ENCODE data around the gene ZNF496. TPM values are rescaled to one million over a fixed set of nuclear protein-coding genes. Genes with fewer than 3 reads are reported as not detected.

ZNF496 gene
- total and polyA plus RNA-seq, 9 of the 15 experiments (the other 6 are each of a cell fraction or from before 2014, with no cell fraction given), result 4.3 to 54.0 (median 31.3) TPM

GRCh38 chr1:247316590-247317197 lies 15.0 kb downstream of the ZNF496 start:
- Histone ChIP-seq H3K4me2 (ENCODE audit: insufficient read depth, low read length) (no peak overlapping the region), H3K36me3 (ENCODE audit: control insufficient read depth, insufficient read depth, low read length) (peaks cover 90% of the 10 kb centered on the region), H3K79me2 (ENCODE audit: control insufficient read depth, insufficient read depth, low read length) (no peaks in the 10 kb centered on the region), H3K27ac (ENCODE audit: extremely low read depth, low read depth, low read length) (no peak overlapping the region), H4K20me1 (replicated peaks; ENCODE audit: control insufficient read depth, insufficient read depth, low read length) (no peaks in the 10 kb centered on the region), H3K27me3 (ENCODE audit: control insufficient read depth in 2 of 2, insufficient read depth in 2 of 2, low read length in 2 of 2) (no peaks in the 10 kb centered on the region), H3K9ac (ENCODE audit: insufficient read depth in 1 of 2, low read depth in 2 of 2, low read length in 2 of 2) (no peak overlapping the region), H3K9me3 (replicated peaks; ENCODE audit: control insufficient read depth, insufficient read depth, low read depth, low read length) (no peaks in the 10 kb centered on the region), H3K9me1 (ENCODE audit: control insufficient read depth, insufficient read depth, low read length) (peaks cover 4% of the 10 kb centered on the region), H3K4me1 (replicated peaks in 1 of 2; ENCODE audit: control insufficient read depth in 2 of 2, insufficient read depth in 2 of 2, low read length in 2 of 2) (peaks cover 0 to 3% of the 10 kb centered on the region in 2 experiments; a peak in 1 of 5 replicates), H3K4me3 (no peak overlapping the region), H2AFZ (ENCODE audit: low read depth, low read length) (no peak overlapping the region)
- in situ Hi-C loops (cut with MboI) (no loop called here), intact Hi-C loops (cut with micrococcal nuclease) (no loop called here)
- POLR2A ChIA-PET, result interaction anchor here (1.4 kb wide), 1 partner anchor 444 kb away, joined by 3 read pairs; no protein-coding TSS in a partner anchor
- TF ChIP-seq FOXA1 (IDR thresholded peaks at IDR 0.05; ENCODE audit: borderline replicate concordance), result no peak
- no peak for TF ChIP-seq ZBTB33 (CRISPR knock-in tag; IDR thresholded peaks at IDR 0.05)
- TF ChIP-seq CAMTA2 (CRISPR knock-in tag; conservative IDR thresholded peaks at IDR 0.05), result no peak
- 85% methylated on average over 5 of the region's 5 CpGs for WGBS (ENCODE audit: insufficient coverage, low coverage, missing lambda C conversion rate)
- FAIRE-seq (no peak), DNase-seq (ENCODE audit: extremely low read depth in 1 of 4, low spot score in 3 of 4) (no peak), ATAC-seq (no peak)
- BruUV-seq (replicated peaks), result no TSS peak
- CTCF ChIA-PET (ENCODE audit: low intra/inter-chr PET ratio), result no interaction called here
